A673 (cell line): ENCODE measurements around the gene KAT5.

Experiments used
- EZH2 ChIP-seq: fragments of 200-600 bp; sonication (generic); IDR thresholded peaks from 2 replicates; pipeline ENCODE4 v1.6.1; 2017; ENCODE audit warnings: borderline replicate concordance, low read depth, mild to moderate bottlenecking, mixed read lengths, antibody characterized with exemption, low read length; ENCODE audit not compliant: poor library complexity, severe bottlenecking
- TF ChIP-seq, protein P1 (sequence below): fragments of 300-800, 200-600 bp; sonication (generic); conservative IDR thresholded peaks from 2 replicates; pipeline ENCODE4 v1.5.1; 2017; ENCODE audit warnings: low read depth, mild to moderate bottlenecking, antibody characterized with exemption, low read length, moderate library complexity, mixed read lengths

DNA sequence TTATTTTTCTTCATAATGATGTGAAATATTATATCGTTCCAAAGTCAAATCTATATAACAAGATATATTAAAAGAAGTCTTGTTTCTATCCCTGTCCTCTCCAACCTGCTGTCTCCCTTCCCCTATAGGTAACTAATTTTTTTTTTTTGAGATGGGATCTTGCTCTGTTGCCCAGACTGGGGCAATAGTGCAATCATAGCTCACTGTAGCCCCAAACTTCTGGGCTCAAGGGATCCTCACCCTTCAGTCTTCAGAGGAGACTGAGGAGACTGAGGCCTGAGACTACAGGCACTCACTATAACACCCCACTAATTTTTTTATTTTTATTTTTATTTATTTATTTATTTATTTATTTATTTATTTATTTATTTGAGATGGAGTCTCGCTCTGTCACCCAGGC is 39.1 kb upstream of the KAT5 start:
- no peak for TF ChIP-seq EZH2
- TF ChIP-seq, protein P1, sequence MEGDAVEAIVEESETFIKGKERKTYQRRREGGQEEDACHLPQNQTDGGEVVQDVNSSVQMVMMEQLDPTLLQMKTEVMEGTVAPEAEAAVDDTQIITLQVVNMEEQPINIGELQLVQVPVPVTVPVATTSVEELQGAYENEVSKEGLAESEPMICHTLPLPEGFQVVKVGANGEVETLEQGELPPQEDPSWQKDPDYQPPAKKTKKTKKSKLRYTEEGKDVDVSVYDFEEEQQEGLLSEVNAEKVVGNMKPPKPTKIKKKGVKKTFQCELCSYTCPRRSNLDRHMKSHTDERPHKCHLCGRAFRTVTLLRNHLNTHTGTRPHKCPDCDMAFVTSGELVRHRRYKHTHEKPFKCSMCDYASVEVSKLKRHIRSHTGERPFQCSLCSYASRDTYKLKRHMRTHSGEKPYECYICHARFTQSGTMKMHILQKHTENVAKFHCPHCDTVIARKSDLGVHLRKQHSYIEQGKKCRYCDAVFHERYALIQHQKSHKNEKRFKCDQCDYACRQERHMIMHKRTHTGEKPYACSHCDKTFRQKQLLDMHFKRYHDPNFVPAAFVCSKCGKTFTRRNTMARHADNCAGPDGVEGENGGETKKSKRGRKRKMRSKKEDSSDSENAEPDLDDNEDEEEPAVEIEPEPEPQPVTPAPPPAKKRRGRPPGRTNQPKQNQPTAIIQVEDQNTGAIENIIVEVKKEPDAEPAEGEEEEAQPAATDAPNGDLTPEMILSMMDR, result no peak
